ENCODE measurements around the gene EPHA4.

- TF ChIP-seq POU2F2 (IDR thresholded peaks at IDR 0.05; ENCODE audit: low read depth, low read length) (no peak), POLR2AphosphoS5 (IDR thresholded peaks at IDR 0.05; ENCODE audit: low read depth, low read length) (no peak)
These were observed 195.0 kb downstream of the EPHA4 start for GRCh38 chr2:221377066-221377465.
